ENCODE results near the gene HOXD9. TPM values are rescaled to one million over a fixed set of nuclear protein-coding genes. Genes with fewer than 3 reads are reported as not detected.

Gene HOXD9
- total and polyA plus RNA-seq, 4 experiments from 2014 or later: not detected

DNA sequence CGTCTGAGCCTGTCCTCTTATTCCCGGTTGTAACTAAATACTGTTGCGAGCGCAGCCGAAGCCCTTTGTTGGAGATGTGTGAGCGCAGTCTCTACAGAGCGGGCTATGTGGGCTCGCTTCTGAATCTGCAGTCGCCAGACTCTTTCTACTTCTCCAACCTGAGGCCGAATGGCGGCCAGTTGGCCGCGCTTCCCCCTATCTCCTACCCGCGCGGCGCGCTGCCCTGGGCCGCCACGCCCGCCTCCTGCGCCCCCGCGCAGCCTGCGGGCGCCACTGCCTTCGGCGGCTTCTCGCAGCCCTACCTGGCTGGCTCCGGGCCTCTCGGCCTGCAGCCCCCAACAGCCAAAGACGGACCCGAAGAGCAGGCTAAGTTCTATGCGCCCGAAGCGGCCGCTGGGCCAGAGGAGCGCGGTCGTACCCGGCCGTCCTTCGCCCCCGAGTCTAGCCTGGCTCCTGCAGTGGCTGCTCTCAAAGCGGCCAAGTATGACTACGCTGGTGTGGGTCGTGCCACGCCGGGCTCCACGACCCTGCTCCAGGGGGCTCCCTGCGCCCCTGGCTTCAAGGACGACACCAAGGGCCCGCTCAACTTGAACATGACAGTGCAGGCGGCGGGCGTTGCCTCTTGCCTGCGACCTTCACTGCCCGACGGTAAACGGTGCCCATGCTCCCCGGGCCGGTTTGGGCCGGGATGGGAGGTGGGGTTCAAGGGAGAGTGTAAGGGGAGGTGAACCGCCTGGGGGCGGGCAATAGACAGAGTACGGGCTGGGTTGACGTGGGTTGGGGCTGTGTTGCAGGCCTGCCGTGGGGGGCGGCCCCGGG is 22.6 kb upstream of the HOXD9 start, which contains the start of gene HOXD12:
HOXD12 (plus strand) TSS at position 68 of the 819 bp plus-strand sequence; CDS start at position 75, 7 bp downstream.
- peaks cover 83% of the 10 kb centered on the region for H3K27me3 ChIP-seq (ENCODE audit: insufficient read depth, low read length)
- DNase-seq: no peak
- Mint-ChIP-seq H3K4me1 (peaks cover 12 to 37% (median 22%) of the 10 kb centered on the region in 4 donors), H3K36me3 (peaks cover 0 to 2% of the 10 kb centered on the region in 2 donors), H3K9me3 (peaks cover 0 to 15% (median 8%) of the 10 kb centered on the region in 8 donors), H3K27ac (peak within 1 kb of the TSS in 3 of 7 donors; percentile 35 to 80 (median 64)), H3K27me3 (peaks cover 83% of the 10 kb centered on the region in 2 donors), H3K4me3 (peak within 1 kb of the TSS in 4 of 8 donors; percentile 21 to 35 (median 34))
- no peak within 1 kb of the TSS for H3K27ac ChIP-seq (ENCODE audit: low read depth, low read length)
- no peaks in the 10 kb centered on the region for H3K9me3 ChIP-seq (ENCODE audit: control insufficient read depth in 1 of 2, low read length in 2 of 2)
- POLR2A ChIA-PET (ENCODE audit: partially characterized antibody): interaction anchor here (0.7 kb wide), 1 partner anchor 11 kb away, joined by 3 read pairs; no protein-coding TSS in a partner anchor
- intact Hi-C loops (cut with micrococcal nuclease): no loop called here
- H3K4me3 ChIP-seq (ENCODE audit: low read length in 2 of 2): no peak within 1 kb of the TSS
- H3K4me1 ChIP-seq (ENCODE audit: insufficient read depth, low read length): peaks cover 20% of the 10 kb centered on the region
- H3K36me3 ChIP-seq (ENCODE audit: insufficient read depth, low read length): no peaks in the 10 kb centered on the region
- CTCF ChIA-PET (ENCODE audit: partially characterized antibody): no interaction called here

DNA sequence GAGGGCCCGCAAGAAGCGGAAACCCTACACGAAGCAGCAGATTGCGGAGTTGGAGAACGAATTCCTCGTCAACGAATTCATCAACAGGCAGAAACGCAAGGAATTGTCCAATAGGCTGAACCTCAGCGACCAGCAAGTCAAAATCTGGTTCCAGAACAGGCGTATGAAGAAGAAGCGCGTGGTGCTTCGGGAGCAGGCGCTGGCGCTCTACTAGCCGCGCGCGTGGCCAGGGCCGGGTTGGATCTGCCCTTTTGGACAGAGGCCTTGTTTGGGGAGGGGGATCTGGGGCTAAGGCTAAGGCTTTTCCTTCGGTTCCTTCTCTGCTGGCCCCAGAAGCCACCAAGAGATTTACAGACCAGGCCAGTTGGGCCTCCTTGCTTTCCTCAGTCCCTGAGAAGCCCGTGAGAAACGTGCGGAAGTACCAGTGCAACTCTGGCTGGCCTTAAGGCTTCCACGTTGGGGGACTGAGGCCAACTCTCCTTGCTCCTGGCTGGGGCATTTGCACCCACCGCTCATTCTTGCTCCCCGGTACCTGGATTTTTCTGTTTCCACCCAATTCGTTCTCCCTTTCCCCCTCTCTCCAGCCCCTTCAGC is 21.9 kb upstream of the HOXD9 start:
- POLR2A ChIA-PET (ENCODE audit: partially characterized antibody): no interaction called here
- no peak for DNase-seq
- Mint-ChIP-seq H3K27ac (peak overlapping the region in 3 of 7 donors; percentile 35 to 64 (median 57)), H3K4me3 (peak overlapping the region in 1 of 8 donors; percentile 35), H3K36me3 (peaks cover 0 to 2% of the 10 kb centered on the region in 2 donors), H3K27me3 (peaks cover 83 to 84% of the 10 kb centered on the region in 2 donors), H3K9me3 (peaks cover 0 to 9% (median 6%) of the 10 kb centered on the region in 8 donors), H3K4me1 (peaks cover 12 to 44% (median 25%) of the 10 kb centered on the region in 4 donors)
- no peak overlapping the region for H3K27ac ChIP-seq (ENCODE audit: low read depth, low read length)
- peaks cover 82% of the 10 kb centered on the region for H3K27me3 ChIP-seq (ENCODE audit: insufficient read depth, low read length)
- CTCF ChIA-PET (ENCODE audit: partially characterized antibody): no interaction called here
- H3K36me3 ChIP-seq (ENCODE audit: insufficient read depth, low read length): no peaks in the 10 kb centered on the region
- H3K4me3 ChIP-seq (ENCODE audit: low read length in 2 of 2): no peak overlapping the region
- no peaks in the 10 kb centered on the region for H3K9me3 ChIP-seq (ENCODE audit: control insufficient read depth in 1 of 2, low read length in 2 of 2)
- intact Hi-C loops (cut with micrococcal nuclease): no loop called here
- H3K4me1 ChIP-seq (ENCODE audit: insufficient read depth, low read length): peaks cover 20% of the 10 kb centered on the region

- peaks cover 84 to 85% of the 10 kb centered on the region in 2 donors for H3K27me3 Mint-ChIP-seq
- Histone ChIP-seq H3K36me3 (ENCODE audit: insufficient read depth, low read length) (no peaks in the 10 kb centered on the region), H3K4me1 (ENCODE audit: insufficient read depth, low read length) (peaks cover 19% of the 10 kb centered on the region), H3K9me3 (ENCODE audit: control insufficient read depth in 1 of 2, low read length in 2 of 2) (no peaks in the 10 kb centered on the region), H3K27me3 (ENCODE audit: insufficient read depth, low read length) (peaks cover 82% of the 10 kb centered on the region), H3K4me3 (ENCODE audit: low read length in 2 of 2) (no peak overlapping the region), H3K27ac (ENCODE audit: low read depth, low read length) (no peak overlapping the region)
- H3K36me3 Mint-ChIP-seq: peaks cover 0 to 2% of the 10 kb centered on the region in 2 donors
- DNase-seq: no peak
- intact Hi-C loops (cut with micrococcal nuclease): no loop called here
- H3K4me1 Mint-ChIP-seq: peaks cover 15 to 50% (median 27%) of the 10 kb centered on the region in 4 donors
- no peak overlapping the region for H3K4me3 Mint-ChIP-seq
- CTCF ChIA-PET (ENCODE audit: partially characterized antibody): interaction anchor here (2.4 kb wide), 1 partner anchor 413 kb away, joined by 6 read pairs; no protein-coding TSS in a partner anchor
- POLR2A ChIA-PET (ENCODE audit: partially characterized antibody): no interaction called here
- peak overlapping the region in 3 of 7 donors; percentile 17 to 68 (median 64) for H3K27ac Mint-ChIP-seq
- H3K9me3 Mint-ChIP-seq: peaks cover 0 to 13% (median 4%) of the 10 kb centered on the region in 8 donors
These were observed 21.2 kb upstream of the HOXD9 start for GRCh38 chr2:176101216-176101830.

DNA sequence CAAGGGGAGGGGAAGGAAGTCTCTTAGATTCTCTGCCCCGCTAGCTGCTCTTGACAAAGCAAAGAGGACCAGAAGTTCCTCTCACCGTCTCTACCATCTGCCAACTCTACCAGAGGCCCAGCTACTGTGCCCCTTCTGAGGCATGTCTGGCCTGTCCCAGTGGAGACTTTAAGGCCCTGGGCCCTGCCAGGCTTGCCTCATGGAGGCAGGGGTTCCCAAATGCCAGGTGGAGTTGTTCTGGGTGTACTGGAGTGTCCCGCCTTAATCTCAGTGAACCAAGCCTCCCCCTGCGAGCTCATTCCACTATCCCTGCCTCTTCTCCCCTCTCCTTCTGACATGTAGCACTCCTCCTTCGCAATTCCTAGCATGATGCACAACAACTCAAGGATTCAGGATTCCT is 20.7 kb upstream of the HOXD9 start:
- no peaks in the 10 kb centered on the region for H3K36me3 ChIP-seq (ENCODE audit: insufficient read depth, low read length)
- peaks cover 79% of the 10 kb centered on the region for H3K27me3 ChIP-seq (ENCODE audit: insufficient read depth, low read length)
- H3K4me3 Mint-ChIP-seq: peak overlapping the region in 1 of 8 donors; percentile 5
- peaks cover 0 to 2% of the 10 kb centered on the region in 2 donors for H3K36me3 Mint-ChIP-seq
- H3K27ac ChIP-seq (ENCODE audit: low read depth, low read length): no peak overlapping the region
- DNase-seq: no peak
- peak overlapping the region in 2 of 7 donors; percentile 17 to 64 for H3K27ac Mint-ChIP-seq
- H3K4me1 ChIP-seq (ENCODE audit: insufficient read depth, low read length): peaks cover 18% of the 10 kb centered on the region
- ChIA-PET POLR2A (ENCODE audit: partially characterized antibody) (no interaction called here), CTCF (ENCODE audit: partially characterized antibody) (interaction anchor here (1.6 to 2.4 kb wide), 2 partner anchors 25 to 414 kb away, joined by 3 to 6 read pairs; no protein-coding TSS in a partner anchor)
- H3K9me3 Mint-ChIP-seq: peaks cover 0 to 15% (median 4%) of the 10 kb centered on the region in 8 donors
- intact Hi-C loops (cut with micrococcal nuclease): no loop called here
- H3K4me1 Mint-ChIP-seq: peaks cover 13 to 47% (median 25%) of the 10 kb centered on the region in 4 donors
- H3K9me3 ChIP-seq (ENCODE audit: control insufficient read depth in 1 of 2, low read length in 2 of 2): no peaks in the 10 kb centered on the region
- H3K4me3 ChIP-seq (ENCODE audit: low read length in 2 of 2): no peak overlapping the region
- H3K27me3 Mint-ChIP-seq: peaks cover 81 to 82% of the 10 kb centered on the region in 2 donors

GRCh38 chr2:176102309-176102866 is 20.1 kb upstream of the HOXD9 start:
- DNase-seq: no peak
- intact Hi-C loops (cut with micrococcal nuclease): no loop called here
- Histone ChIP-seq H3K27ac (ENCODE audit: low read depth, low read length) (no peak overlapping the region), H3K9me3 (ENCODE audit: control insufficient read depth in 1 of 2, low read length in 2 of 2) (no peaks in the 10 kb centered on the region), H3K4me1 (ENCODE audit: insufficient read depth, low read length) (peaks cover 12% of the 10 kb centered on the region), H3K27me3 (ENCODE audit: insufficient read depth, low read length) (peaks cover 79% of the 10 kb centered on the region), H3K36me3 (ENCODE audit: insufficient read depth, low read length) (no peaks in the 10 kb centered on the region), H3K4me3 (ENCODE audit: low read length in 2 of 2) (no peak overlapping the region)
- peak overlapping the region in 1 of 7 donors; percentile 75 for H3K27ac Mint-ChIP-seq
- ChIA-PET POLR2A (ENCODE audit: partially characterized antibody) (no interaction called here), CTCF (ENCODE audit: partially characterized antibody) (interaction anchor here (1.6 to 2.4 kb wide), 2 partner anchors 25 to 415 kb away, joined by 3 to 6 read pairs; no protein-coding TSS in a partner anchor)
- no peak overlapping the region for H3K4me3 Mint-ChIP-seq
- H3K4me1 Mint-ChIP-seq: peaks cover 11 to 45% (median 24%) of the 10 kb centered on the region in 4 donors
- peaks cover 80 to 82% of the 10 kb centered on the region in 2 donors for H3K27me3 Mint-ChIP-seq
- peaks cover 0 to 2% of the 10 kb centered on the region in 2 donors for H3K36me3 Mint-ChIP-seq
- peaks cover 0 to 15% (median 4%) of the 10 kb centered on the region in 8 donors for H3K9me3 Mint-ChIP-seq

DNA sequence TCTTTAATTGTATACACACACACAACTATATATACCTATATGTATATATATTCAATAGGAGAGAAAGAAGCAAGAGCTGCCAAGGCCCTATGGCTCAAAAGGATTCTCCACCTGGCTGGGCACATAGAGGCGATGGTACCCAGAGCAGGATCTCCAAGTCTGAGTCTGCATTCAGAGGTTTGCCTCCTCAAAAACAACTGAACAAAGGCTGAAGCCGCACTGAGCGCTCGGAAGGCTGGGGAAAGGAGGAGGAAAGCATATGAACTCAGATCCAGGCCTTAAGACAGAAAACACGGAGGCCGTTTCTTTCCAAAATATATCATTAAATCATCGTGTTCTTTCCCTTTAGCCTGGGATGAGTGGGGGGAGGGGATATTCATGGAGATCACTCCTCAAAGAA is 19.3 kb upstream of the HOXD9 start:
- DNase-seq: no peak
- ChIA-PET POLR2A (ENCODE audit: partially characterized antibody) (no interaction called here), CTCF (ENCODE audit: partially characterized antibody) (interaction anchor here (1.6 to 2.4 kb wide), 2 partner anchors 24 to 415 kb away, joined by 3 to 6 read pairs; no protein-coding TSS in a partner anchor)
- H3K4me1 ChIP-seq (ENCODE audit: insufficient read depth, low read length): peaks cover 4% of the 10 kb centered on the region
- H3K4me3 Mint-ChIP-seq: no peak overlapping the region
- no peaks in the 10 kb centered on the region for H3K36me3 ChIP-seq (ENCODE audit: insufficient read depth, low read length)
- H3K4me1 Mint-ChIP-seq: peaks cover 6 to 37% (median 19%) of the 10 kb centered on the region in 4 donors
- H3K27me3 ChIP-seq (ENCODE audit: insufficient read depth, low read length): peaks cover 71% of the 10 kb centered on the region
- H3K9me3 ChIP-seq (ENCODE audit: control insufficient read depth in 1 of 2, low read length in 2 of 2): no peaks in the 10 kb centered on the region
- no peak overlapping the region for H3K27ac ChIP-seq (ENCODE audit: low read depth, low read length)
- H3K4me3 ChIP-seq (ENCODE audit: low read length in 2 of 2): no peak overlapping the region
- peak overlapping the region in 1 of 7 donors; percentile 75 for H3K27ac Mint-ChIP-seq
- no peaks in the 10 kb centered on the region for H3K36me3 Mint-ChIP-seq
- peaks cover 73 to 74% of the 10 kb centered on the region in 2 donors for H3K27me3 Mint-ChIP-seq
- peaks cover 0 to 13% (median 4%) of the 10 kb centered on the region in 8 donors for H3K9me3 Mint-ChIP-seq
- intact Hi-C loops (cut with micrococcal nuclease): no loop called here
